SH-SY5Y (cell line): ENCODE data around the gene ERICH6.

ENCODE experiments used
- GATA2 ChIP-seq: IDR thresholded peaks from 2 replicates; pipeline ENCODE4 v1.6.1; 2011; ENCODE audit warnings: mild to moderate bottlenecking, low read depth, low read length
- GATA3 ChIP-seq: IDR thresholded peaks from 2 replicates; pipeline ENCODE4 v1.6.1; 2011; ENCODE audit warnings: low read depth, mild to moderate bottlenecking, low read length, moderate library complexity

GRCh38 chr3:150627557-150627956 lies 76.2 kb downstream of the ERICH6 start:
- TF ChIP-seq GATA2 (no peak), GATA3 (no peak)
